ENCODE data around the gene RHD. TPM values are rescaled to one million over a fixed set of nuclear protein-coding genes. Genes with fewer than 3 reads are reported as not detected.
"Not testable (repeated sequence)": the region's sequence is repeated elsewhere in the genome, so short reads cannot be mapped to it uniquely, and the experiment has no call there.

The RHD gene
- polyA plus RNA-seq, 1 donor: 2.1 TPM

GRCh38 chr1:25304936-25305335 is 32.6 kb downstream of the RHD start:
- DNase-seq: not testable (repeated sequence)

GRCh38 chr1:25308168-25308567 is 35.9 kb downstream of the RHD start:
- not testable (repeated sequence) for DNase-seq

- not testable (repeated sequence) for DNase-seq
These were observed 36.8 kb downstream of the RHD start for GRCh38 chr1:25309085-25309484.

GRCh38 chr1:25309486-25309885 is 37.2 kb downstream of the RHD start:
- DNase-seq: not testable (repeated sequence)

- DNase-seq: not testable (repeated sequence)
These were observed 40.6 kb downstream of the RHD start for GRCh38 chr1:25312806-25313470.

- not testable (repeated sequence) for DNase-seq
These were observed 48.1 kb downstream of the RHD start for GRCh38 chr1:25320314-25320938.

GRCh38 chr1:25322127-25322526 is 49.8 kb downstream of the RHD start:
- not testable (repeated sequence) for DNase-seq

GRCh38 chr1:25324407-25324806 is 52.1 kb downstream of the RHD start:
- DNase-seq: not testable (repeated sequence)

- DNase-seq: not testable (repeated sequence)
These were observed 55.8 kb downstream of the RHD start for GRCh38 chr1:25327864-25328790.

- not testable (repeated sequence) for DNase-seq
These were observed 56.5 kb downstream of the RHD start for GRCh38 chr1:25328791-25329185.

- DNase-seq: not testable (repeated sequence)
These were observed 57.0 kb downstream of the RHD start for GRCh38 chr1:25329336-25329735.

GRCh38 chr1:25329950-25330349 is 57.6 kb downstream of the RHD start:
- DNase-seq: not testable (repeated sequence)

GRCh38 chr1:25336922-25337354 is 64.6 kb downstream of the RHD start:
- not testable (repeated sequence) for DNase-seq

- DNase-seq: not testable (repeated sequence)
These were observed 65.3 kb downstream of the RHD start for GRCh38 chr1:25337483-25338187.

GRCh38 chr1:25338188-25338981 is 66.1 kb downstream of the RHD start, which contains the start of gene TMEM50A:
TSS of gene TMEM50A (plus strand) at chr1:25338334. CDS start at chr1:25340487, 2,153 bp downstream.
- peak; percentile 85 for DNase-seq

- no peak for DNase-seq
These were observed 66.7 kb downstream of the RHD start for GRCh38 chr1:25338986-25339385.

- DNase-seq: no peak
These were observed 69.4 kb downstream of the RHD start for GRCh38 chr1:25341746-25342145.

GRCh38 chr1:25342846-25343245 is 70.5 kb downstream of the RHD start:
- no peak for DNase-seq

- no peak for DNase-seq
These were observed 71.6 kb downstream of the RHD start for GRCh38 chr1:25343872-25344271.

GRCh38 chr1:25347556-25347955 is 75.2 kb downstream of the RHD start:
- DNase-seq: no peak

GRCh38 chr1:25349606-25350005 is 77.3 kb downstream of the RHD start:
- DNase-seq: no peak
